CD4-positive, alpha-beta T cell treated with Interleukin-6 at 100 ng/mL for 8 hours (primary cell): ENCODE data around the gene HPGDS.
"Not testable (repeated sequence)": the region's sequence is repeated elsewhere in the genome, so short reads cannot be mapped to it uniquely, and the experiment has no call there.

Source experiments
- DNase-seq: peaks from one replicate; pipeline ENCODE4 v3.0.0-alpha.2; 2020; ENCODE audit warnings: mixed read lengths, low spot score

Gene HPGDS

DNA sequence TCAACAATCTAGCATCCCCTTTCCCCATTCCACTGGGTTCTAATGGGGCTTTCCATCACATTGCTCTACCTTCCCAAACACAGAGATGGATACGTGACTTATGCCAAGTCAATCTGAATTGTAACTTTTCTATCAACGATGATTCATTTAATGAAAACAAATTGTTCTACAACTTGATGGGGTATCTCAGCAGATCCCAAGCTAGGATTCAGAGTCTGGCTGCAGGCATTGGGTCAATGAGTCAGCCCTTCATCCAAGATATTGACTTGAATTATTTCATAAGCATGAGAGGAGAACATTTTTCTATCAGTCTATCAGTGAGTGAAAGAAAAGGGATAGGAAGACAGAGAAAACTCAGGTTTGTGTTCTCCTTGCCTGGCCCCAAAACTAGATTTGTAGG lies 15.0 kb upstream of the HPGDS start:
- no peak for DNase-seq

- no peak for DNase-seq
These were observed 13.8 kb upstream of the HPGDS start for GRCh38 chr4:94356444-94356843.

DNA sequence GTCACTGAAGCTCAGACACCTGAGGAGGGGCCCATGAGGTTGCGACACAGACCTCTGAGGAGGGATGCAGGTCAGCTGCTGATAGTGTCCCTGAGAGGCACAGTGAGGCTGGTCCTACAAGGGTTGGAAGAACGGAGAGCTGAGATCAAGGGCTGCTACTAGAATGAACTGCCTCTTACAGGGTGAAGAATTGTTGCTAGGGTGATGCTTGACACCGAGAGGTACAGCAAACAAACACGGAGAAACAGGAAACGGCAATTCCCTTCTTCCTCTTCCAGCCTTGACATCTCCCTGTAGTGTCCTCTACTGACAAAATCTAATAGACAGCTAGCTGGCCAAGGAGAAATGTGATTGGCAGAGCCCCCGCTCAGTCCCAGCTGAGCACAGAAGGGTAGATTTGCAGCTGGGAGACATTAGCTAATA lies 11.8 kb upstream of the HPGDS start:
- no peak for DNase-seq

- DNase-seq, result no peak
These were observed 10.4 kb upstream of the HPGDS start for GRCh38 chr4:94352996-94353395.

- no peak for DNase-seq
These were observed 9.5 kb upstream of the HPGDS start for GRCh38 chr4:94352163-94352562.

DNA sequence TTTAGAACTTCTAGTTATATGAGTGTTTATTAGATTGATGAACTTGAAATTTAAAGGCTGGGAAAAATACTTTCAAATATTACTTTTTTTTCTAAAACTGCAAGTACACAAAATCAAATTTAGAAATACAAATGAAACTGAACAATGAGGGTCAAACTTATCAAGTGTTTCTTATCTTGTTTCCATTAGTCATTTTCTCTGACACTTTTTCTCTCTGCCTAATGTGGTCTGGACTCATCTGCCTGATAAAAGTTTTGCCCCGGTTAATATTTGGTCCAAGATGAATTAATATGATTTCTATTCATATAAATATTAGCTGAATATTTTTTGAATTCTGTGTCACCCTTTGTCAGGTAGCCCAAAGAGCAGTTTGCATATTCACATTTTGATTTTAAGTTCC lies 8.7 kb upstream of the HPGDS start:
- no peak for DNase-seq

- no peak for DNase-seq
These were observed 7.5 kb upstream of the HPGDS start for GRCh38 chr4:94350095-94350494.

DNA sequence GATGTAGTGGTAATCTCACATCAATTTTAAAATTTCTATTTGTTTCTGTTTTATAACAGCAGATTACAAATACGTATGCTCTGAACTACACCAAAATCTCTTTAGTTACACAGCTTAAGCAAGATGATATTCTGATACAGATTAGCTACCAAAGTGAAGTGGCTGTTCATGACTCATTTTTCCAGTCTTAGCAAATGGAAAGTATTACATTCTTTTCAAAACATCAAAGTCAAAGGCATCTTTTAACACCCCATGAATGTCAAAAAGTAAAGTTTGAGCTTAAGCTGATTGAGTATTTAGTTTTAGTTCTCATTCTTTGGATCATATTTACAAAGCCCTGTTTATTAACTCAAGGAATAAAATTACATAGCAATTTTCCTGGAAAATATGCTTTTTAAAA lies 6.6 kb upstream of the HPGDS start:
- DNase-seq, result no peak

- no peak for DNase-seq
These were observed 6.0 kb upstream of the HPGDS start for GRCh38 chr4:94348666-94349065.

- no peak for DNase-seq
These were observed 3.9 kb upstream of the HPGDS start for GRCh38 chr4:94346541-94346940.

DNA sequence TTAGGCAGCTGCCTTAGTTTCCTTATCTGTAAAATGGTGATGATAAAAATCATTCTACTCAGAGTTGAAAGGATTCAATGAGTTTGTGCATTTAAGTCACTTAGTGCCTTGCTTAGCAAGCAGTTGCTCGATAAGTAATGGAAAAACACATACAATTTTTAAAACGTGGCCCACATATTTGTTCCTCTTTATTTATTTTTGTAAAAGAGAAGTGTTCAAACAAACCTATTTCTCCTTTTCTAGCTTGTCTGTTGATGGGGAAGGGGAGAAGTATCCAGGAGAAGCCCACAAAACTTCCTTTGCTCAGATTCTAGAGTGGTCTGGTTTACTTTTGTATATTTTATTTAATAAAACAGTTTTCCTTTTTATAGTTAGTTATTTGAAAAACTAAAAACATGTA lies 3.3 kb upstream of the HPGDS start:
- DNase-seq, result no peak

DNA sequence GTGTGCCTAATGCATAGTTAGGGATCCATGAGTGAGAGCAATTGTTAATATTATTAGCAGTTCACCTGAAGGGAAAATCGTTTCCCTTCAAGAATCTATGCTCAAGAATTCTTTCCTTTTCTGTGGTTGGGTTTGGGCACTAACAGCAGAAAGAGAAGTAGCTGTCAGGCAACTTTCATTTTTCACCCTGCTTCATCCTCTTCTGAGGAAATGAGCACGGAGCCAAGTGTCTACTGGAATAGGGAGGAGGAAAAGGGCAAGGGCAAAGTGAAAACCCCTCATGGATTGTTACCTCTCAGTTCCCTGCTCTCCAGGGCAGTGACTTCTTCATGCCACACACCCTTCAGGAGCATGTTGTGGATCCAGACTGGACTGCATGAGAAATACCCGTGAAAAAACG lies 2.6 kb upstream of the HPGDS start:
- no peak for DNase-seq

DNA sequence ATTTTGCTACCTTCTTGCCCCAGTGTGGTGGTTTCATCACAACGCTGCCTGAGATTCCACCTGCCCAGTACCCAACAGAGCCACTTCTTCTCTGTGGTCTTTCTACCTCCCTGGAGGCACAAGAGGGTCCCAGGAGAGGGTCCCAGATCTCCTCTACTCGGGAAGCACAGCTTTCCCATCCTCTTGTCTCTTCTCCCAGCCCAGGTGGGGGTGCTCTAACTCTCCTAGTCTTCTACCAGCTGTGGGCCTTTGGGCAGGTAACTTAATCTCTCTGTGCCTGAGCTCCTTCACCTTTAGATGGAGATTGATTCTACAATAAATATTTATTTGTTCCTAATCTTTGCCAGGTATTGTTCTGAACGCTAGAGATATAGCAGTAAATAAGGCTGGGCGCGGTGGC lies 1.8 kb upstream of the HPGDS start:
- DNase-seq, result no peak

DNA sequence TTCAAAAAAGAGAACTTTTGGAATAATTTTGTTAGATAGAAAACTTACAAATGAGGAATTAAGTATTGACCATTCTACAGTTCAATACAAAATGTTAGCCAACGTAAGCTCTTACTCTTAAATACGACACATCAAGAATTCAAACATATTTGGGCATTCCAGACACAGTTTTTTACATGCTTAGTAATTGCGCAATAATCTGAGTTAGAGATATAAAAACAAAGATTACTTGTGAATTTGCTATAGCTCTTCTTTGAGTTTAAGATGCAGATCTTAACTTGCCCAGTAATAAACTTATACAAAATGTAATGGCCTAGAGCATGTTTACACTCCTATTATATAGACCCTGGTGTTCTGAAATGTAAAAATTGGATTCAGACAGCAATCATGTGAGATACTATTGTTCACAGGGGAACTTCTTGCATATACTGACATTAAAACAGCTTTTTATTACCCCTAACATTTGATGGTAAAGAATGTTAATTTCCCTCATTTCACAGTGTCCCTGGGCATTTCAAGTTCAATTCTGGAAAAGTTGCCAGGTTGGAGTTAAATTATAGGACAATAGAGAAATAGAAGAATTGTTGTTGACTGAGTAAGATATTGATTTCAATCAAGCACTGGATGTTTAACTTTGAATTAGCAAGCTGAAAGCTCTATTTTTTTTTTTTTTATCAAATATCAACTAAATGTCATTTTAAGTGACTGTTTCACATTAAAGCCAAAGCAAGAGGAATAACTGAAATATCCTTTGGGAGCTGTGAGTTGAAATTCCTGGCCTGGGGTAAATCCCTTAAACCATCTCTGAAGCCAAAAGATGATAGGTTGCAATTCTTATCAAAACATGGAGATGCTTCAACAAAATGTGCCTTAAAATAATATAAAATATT lies 910 bp downstream of the HPGDS start:
- DNase-seq, result no peak

- peak; percentile 3 for DNase-seq
These were observed 2.9 kb downstream of the HPGDS start for GRCh38 chr4:94339779-94340178.

DNA sequence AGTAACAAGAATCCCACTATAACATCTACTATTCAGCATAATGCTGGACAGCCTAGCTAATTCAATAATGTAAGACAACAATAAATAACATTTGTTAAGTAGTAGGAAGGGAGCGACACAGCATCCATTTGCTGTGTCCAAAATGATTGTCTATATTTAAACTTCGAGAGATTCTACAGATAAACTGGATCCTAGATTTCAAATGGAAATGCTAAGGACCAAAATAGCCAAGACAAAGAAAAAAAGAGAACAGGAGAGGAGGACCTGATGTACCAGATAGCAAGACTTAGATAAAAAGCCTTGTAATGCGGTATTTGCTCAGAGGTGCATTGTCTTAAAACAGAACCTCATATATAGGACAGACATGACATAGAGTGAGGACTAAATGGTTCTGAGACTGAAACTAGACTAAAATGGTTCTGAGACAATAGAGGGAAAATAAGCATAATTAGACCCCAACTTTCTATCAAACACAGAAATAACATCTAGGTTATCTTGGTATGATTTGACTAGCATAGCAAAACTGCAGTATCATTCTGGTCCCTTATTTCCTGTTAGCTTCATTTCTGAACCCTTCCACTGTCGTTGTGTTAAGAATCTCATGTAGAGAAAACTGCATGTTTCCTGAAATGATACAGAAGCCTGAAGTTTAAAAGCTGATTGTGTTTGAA lies 3.8 kb downstream of the HPGDS start:
- no peak for DNase-seq

- DNase-seq, result not testable (repeated sequence)
These were observed 5.8 kb downstream of the HPGDS start for GRCh38 chr4:94336791-94337190.

GRCh38 chr4:94336303-94336702 lies 6.3 kb downstream of the HPGDS start:
- DNase-seq, result no peak

DNA sequence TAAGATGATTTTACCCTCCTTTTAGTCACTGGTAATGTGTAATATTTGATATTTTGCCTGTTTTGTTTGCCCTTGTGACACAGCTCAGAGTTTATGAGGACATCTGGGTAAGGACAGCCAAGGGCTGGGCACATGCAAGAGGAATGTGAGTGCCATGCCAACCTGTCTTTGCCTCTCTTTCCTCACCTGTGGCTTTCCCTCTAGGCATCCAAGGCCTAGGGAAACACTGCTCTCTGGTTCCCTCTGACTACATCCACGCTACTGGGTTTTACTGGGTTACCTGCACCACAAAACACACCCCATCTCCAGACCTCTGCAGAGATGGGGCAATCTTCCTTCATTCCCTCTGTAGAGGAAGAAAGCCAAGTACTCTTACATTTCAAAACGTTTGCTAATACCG lies 7.7 kb downstream of the HPGDS start:
- DNase-seq, result no peak

- no peak for DNase-seq
These were observed 8.2 kb downstream of the HPGDS start for GRCh38 chr4:94334476-94334875.

GRCh38 chr4:94333866-94334265 lies 8.8 kb downstream of the HPGDS start:
- DNase-seq, result no peak

- DNase-seq, result no peak
These were observed 9.5 kb downstream of the HPGDS start for GRCh38 chr4:94332983-94333590.

- DNase-seq, result no peak
These were observed 12.7 kb downstream of the HPGDS start for GRCh38 chr4:94329933-94330332.
